ENCODE results near the gene SRGAP2B.
"Not testable (repeated sequence)": the region's sequence is repeated elsewhere in the genome, so short reads cannot be mapped to it uniquely, and the experiment has no call there.

DNA sequence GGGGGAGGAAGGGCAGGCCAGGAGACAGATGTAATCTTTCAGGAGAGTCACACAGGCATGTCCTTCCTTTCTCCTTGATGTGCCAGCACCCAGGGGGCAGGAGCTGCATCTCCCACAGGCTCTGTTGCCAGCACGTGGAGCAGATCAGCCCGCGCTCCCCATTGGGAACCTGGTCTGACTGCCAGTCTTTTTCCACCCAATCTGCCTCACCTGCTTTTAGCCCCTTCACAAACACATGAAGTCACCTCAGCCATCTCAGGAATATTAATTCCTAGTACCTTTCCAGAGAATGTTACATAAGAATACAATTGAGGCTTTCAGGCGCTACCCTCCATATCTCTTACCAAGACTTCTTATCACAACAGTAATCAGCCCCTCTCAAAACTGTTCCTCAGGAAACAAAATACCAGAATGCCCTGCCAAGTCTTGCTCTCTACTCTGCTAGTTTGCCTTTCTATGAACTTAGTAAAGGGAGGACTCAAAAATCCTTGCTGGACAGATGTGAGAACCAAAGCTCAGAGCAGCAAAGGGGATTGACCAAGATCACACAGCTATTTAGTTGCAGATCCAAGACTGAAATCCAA lies 94.3 kb downstream of the SRGAP2B start:
- TF ChIP-seq POLR2A, CTCF (IDR thresholded peaks at IDR 0.05): not testable (repeated sequence)

Measured in body of pancreas (tissue), 4 donors.